GM15510 (cell line): ENCODE results near the gene GP1BB.

ENCODE experiments used
- POLR2A ChIP-seq: IDR thresholded peaks from 3 replicates; pipeline ENCODE4 v1.6.1; 2011; ENCODE audit warnings: borderline replicate concordance; ENCODE audit not compliant: insufficient read length; ENCODE audit errors: extremely low read depth

Gene GP1BB

GRCh38 chr22:19759427-19760057, 36.2 kb downstream of the GP1BB start:
- TF ChIP-seq POLR2A: no peak

GRCh38 chr22:19760058-19760950, 37.0 kb downstream of the GP1BB start, which contains the start of gene TBX1:
TBX1 (plus strand) TSS chr22:19760778; CDS start chr22:19760844, 66 bp downstream.
- no peak for TF ChIP-seq POLR2A

DNA sequence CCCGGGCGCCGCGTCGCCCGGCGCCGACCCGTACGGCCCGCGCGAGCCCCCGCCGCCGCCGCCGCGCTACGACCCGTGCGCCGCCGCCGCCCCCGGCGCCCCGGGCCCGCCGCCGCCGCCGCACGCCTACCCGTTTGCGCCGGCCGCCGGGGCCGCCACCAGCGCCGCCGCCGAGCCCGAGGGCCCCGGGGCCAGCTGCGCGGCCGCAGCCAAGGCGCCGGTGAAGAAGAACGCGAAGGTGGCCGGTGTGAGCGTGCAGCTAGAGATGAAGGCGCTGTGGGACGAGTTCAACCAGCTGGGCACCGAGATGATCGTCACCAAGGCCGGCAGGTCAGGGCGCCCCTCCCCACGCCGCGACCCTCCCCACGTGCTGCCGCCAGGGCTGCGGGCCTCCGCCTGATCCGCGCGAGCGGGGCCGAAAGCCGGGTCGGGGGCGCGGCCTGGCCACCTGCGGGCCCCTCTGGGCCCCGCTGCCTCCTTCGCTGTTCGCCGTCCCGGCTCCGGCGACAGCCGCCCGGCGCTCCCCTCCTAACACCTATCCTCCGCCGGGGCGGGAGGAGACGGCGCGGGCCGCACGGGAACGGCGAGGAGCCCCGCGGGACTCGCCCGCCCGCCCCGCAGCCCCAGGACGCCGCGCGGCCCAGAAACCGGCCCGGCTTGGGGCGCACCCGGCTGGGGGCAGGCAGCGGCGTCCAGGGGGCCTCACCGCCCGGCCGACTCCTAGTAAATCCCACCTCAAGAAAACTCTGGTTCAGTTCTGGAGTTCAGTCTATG, 37.8 kb downstream of the GP1BB start:
- no peak for TF ChIP-seq POLR2A

DNA sequence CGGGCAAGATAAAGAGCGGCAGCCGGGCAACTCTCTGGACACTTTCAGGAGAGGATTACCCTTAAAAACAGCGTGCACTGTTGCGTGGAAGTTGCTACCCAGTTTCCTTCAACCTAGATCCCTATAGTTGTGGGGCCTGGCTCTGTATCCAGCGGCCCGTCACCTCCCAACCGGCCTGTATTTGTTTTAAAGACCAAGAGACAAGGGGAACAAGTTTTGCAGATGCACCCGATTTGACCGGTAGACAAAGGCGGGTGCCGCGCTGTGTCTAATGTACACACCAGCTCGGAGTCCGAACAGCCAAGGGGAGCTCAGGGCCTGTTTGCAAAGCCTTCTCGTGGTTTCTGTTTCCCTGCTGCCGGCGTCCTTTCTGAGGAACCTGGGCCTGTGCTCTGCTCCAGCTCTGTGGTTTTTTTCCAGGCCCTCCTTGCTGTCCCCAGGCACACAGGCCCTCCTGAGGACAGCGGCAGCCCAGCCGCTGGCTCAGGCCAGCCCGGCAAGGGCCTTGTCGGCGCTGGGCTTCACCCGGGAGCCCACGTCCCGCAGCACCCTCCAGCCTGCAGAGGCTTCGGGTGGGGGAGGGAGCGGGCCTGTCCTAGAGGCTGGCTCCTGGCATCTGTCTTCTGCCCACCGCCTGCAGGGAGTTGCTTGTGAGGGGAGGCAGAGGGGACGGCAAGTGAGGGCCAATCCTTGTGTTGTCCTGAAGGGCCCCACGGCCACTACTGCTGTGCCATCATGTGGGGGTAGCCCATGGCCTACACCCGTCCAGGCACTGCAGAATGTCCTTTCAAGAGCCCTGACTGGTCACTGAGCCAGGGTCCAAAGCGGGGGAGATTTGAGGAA, 38.6 kb downstream of the GP1BB start:
- TF ChIP-seq POLR2A: no peak

GRCh38 chr22:19762568-19763457, 39.5 kb downstream of the GP1BB start:
- TF ChIP-seq POLR2A: no peak

GRCh38 chr22:19763458-19764298, 40.3 kb downstream of the GP1BB start:
- TF ChIP-seq POLR2A: no peak

- no peak for TF ChIP-seq POLR2A
Measured at GRCh38 chr22:19764299-19764593, 40.9 kb downstream of the GP1BB start.

GRCh38 chr22:19764636-19765476, 41.5 kb downstream of the GP1BB start:
- no peak for TF ChIP-seq POLR2A

DNA sequence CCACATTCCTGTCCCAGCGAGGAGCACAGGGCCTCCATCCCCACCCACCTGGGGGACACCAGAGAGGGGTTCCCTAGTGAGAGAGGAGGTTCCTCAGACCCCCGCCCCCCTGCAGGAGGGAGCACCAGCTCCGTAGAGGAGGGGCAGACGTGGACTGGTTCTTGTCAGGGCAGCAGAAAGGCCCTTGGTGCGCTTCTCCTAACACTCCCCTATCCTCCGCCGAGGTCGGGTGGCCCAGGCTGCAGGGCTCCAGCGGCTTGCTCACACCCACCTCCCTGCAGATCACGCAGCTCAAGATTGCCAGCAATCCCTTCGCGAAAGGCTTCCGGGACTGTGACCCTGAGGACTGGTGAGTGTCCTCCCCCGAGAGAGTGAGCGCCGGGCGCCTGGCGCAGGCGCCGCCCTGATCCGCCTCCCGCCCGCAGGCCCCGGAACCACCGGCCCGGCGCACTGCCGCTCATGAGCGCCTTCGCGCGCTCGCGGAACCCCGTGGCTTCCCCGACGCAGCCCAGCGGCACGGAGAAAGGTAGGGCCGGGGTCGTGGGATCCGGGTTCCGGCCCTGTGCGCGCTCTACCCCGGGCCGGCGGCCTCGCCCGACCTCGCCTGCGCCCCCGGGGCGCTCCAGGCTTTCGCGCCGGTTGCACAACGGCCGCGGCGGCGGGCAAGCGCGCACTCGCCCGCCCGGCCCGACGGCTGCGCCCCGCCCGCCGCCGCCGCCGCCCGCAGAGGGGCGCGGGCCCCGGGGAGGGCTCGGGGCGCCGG, 42.3 kb downstream of the GP1BB start:
- no peak for TF ChIP-seq POLR2A

DNA sequence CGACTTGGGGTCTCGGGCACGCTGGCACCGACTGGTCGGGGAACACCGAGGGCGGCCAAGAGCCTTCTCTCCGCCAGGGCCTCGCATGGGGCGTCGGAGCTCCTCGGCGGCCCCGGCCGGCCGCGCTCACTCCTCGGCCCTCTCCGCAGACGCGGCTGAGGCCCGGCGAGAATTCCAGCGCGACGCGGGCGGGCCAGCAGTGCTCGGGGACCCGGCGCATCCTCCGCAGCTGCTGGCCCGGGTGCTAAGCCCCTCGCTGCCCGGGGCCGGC, 42.8 kb downstream of the GP1BB start:
- TF ChIP-seq POLR2A: no peak
